ENCODE data around the gene CAPN15.

Gene CAPN15

GRCh38 chr16:534856-535445, 7.4 kb downstream of the CAPN15 start:
- no peak for DNase-seq (ENCODE audit: low read depth)
- H3K4me3 ChIP-seq (ENCODE audit: low read length): no peak overlapping the region
- no peak for TF ChIP-seq CTCF (conservative IDR thresholded peaks at IDR 0.05; ENCODE audit: low read length)

GRCh38 chr16:535446-536405, 8.2 kb downstream of the CAPN15 start:
- peak; percentile 69 for DNase-seq (ENCODE audit: low read depth)

GRCh38 chr16:536746-537145, 9.2 kb downstream of the CAPN15 start:
- TF ChIP-seq CTCF (conservative IDR thresholded peaks at IDR 0.05; ENCODE audit: low read length): no peak
- H3K4me3 ChIP-seq (ENCODE audit: low read length): no peak overlapping the region
- no peak for DNase-seq (ENCODE audit: low read depth)

More at GRCh38 chr16:535446-536405, 8.2 kb downstream of the CAPN15 start:
- no peak overlapping the region for H3K4me3 ChIP-seq (ENCODE audit: low read length)
- TF ChIP-seq CTCF (conservative IDR thresholded peaks at IDR 0.05; ENCODE audit: low read length): no peak

GRCh38 chr16:537415-538335, 10.2 kb downstream of the CAPN15 start:
- no peak for TF ChIP-seq CTCF (conservative IDR thresholded peaks at IDR 0.05; ENCODE audit: low read length)
- H3K4me3 ChIP-seq (ENCODE audit: low read length): no peak overlapping the region
- no peak for DNase-seq (ENCODE audit: low read depth)

GRCh38 chr16:539901-540530, 12.5 kb downstream of the CAPN15 start:
- H3K4me3 ChIP-seq (ENCODE audit: low read length): no peak overlapping the region
- no peak for DNase-seq (ENCODE audit: low read depth)
- no peak for TF ChIP-seq CTCF (conservative IDR thresholded peaks at IDR 0.05; ENCODE audit: low read length)

GRCh38 chr16:540645-541340, 13.3 kb downstream of the CAPN15 start:
- no peak for TF ChIP-seq CTCF (conservative IDR thresholded peaks at IDR 0.05; ENCODE audit: low read length)
- no peak for DNase-seq (ENCODE audit: low read depth)
- no peak overlapping the region for H3K4me3 ChIP-seq (ENCODE audit: low read length)
